ENCODE measurements around the gene G6PC1.
"Not testable (repeated sequence)": the region's sequence is repeated elsewhere in the genome, so short reads cannot be mapped to it uniquely, and the experiment has no call there.

The G6PC1 gene

DNA sequence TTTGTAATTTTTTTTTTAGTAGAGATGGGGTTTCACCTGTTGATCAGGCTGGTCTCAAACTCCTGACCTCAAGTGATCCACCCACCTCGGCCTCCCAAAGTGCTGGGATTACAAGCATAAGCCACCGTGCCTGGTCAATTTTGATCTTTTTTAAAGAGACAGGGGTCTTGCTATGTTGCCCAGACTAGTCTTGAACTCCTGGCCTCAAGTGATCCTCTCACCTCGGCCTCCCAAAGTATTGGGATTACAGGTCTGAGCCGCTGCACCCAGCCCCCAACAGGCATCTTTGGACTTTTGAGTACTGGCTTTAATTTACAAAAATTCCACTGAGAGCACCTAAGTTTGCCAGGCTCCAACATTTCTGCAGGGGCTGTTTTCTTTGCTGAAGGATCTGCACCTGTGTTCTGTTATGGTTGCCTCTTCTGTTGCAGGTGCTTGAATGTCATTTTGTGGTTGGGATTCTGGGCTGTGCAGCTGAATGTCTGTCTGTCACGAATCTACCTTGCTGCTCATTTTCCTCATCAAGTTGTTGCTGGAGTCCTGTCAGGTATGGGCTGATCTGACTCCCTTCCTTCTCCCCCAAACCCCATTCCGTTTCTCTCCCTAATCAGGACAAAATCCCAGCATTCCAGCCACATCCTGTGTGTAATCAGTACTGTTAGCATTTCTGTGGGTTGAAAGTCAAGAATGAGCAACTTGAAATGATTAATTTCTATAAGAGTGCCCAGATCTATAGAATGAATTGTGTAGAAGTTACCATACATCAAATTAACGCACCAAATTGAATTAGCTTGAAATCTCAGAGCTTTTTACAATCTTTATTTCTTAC, 8.5 kb downstream of the G6PC1 start:
- H3K4me3 Mint-ChIP-seq, result no peak overlapping the region
- H3K27me3 Mint-ChIP-seq, result no peaks in the 10 kb centered on the region
- H3K9me3 Mint-ChIP-seq (ENCODE audit: low read depth), result no peaks in the 10 kb centered on the region
- no peak overlapping the region for H3K27ac Mint-ChIP-seq
- no peaks in the 10 kb centered on the region for H3K4me1 Mint-ChIP-seq (ENCODE audit: low read depth)
- no peaks in the 10 kb centered on the region for H3K36me3 Mint-ChIP-seq

DNA sequence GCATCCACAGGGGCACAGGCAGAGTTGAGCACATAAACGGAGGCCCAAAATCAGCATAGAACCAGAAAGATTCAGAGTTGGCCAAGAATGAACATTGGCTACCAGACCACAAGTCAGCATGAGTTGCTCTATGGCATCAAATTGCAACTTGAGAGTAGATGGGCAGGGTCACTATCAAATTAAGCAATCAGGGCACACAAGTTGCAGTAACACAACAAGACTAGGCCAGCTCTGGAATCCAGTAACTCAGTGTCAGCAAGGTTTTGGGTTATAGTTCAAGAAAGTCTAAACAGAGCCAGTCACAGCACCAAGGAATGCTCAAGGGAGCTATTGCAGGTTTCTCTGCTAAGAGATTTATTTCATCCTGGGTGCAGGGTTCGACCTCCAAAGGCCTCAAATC, 12.9 kb downstream of the G6PC1 start:
- Mint-ChIP-seq H3K27ac (no peak overlapping the region), H3K9me3 (ENCODE audit: low read depth) (no peaks in the 10 kb centered on the region), H3K27me3 (no peaks in the 10 kb centered on the region), H3K4me3 (no peak overlapping the region), H3K36me3 (no peaks in the 10 kb centered on the region), H3K4me1 (ENCODE audit: low read depth) (no peaks in the 10 kb centered on the region)

DNA sequence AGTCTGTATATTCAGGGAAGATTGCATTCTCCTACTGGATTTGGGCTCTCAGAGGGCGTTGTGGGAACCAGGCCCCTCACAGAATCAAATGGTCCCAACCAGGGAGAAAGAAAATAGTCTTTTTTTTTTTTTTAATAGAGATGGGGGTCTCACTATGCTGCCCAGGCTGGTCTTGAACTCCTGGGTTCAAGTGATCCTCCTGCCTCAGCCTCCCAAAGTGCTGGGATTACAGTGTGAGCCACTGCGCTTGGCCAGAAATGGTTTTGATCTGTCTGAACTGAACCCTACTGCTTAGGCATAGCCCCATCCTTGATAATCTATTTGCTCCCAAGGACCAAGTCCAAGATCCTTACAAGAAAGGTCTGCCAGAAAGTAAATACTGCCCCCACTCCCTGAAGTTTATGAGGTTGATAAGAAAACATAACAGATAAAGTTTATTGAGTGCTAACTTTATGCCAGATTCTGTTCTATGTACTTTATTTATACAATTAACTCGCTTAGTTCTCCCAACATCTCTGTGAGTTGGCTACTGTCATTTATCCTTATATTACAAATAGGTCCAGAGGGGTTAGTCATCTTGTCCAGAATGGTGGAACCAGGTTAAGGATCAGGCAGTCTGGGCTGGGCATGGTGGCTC, 13.5 kb downstream of the G6PC1 start:
- no peaks in the 10 kb centered on the region for H3K4me1 Mint-ChIP-seq (ENCODE audit: low read depth)
- no peaks in the 10 kb centered on the region for H3K9me3 Mint-ChIP-seq (ENCODE audit: low read depth)
- no peaks in the 10 kb centered on the region for H3K27me3 Mint-ChIP-seq
- H3K4me3 Mint-ChIP-seq, result no peak overlapping the region
- no peaks in the 10 kb centered on the region for H3K36me3 Mint-ChIP-seq
- no peak overlapping the region for H3K27ac Mint-ChIP-seq

DNA sequence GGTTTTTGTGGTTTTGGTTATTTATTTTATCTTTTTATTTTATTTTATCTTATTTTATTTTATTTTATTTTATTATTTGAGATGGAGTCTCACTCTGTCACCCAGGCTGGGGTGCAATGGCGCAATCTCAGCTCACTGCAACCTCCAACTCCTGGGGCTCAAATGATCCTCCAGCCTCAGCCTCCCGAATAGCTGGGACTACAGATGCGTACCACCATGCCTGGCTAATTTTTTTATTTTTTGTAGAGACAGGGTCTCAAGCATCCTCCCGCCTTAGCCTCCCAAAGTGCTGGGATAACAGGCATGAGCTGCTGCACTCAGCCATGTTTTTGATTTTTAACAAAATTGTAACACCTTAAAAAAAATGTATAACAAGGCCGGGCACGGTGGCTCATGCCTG, 14.7 kb downstream of the G6PC1 start:
- H3K27ac Mint-ChIP-seq; H3K9me3 Mint-ChIP-seq (ENCODE audit: low read depth); H3K36me3 Mint-ChIP-seq; H3K27me3 Mint-ChIP-seq; H3K4me3 Mint-ChIP-seq; H3K4me1 Mint-ChIP-seq (ENCODE audit: low read depth): not testable (repeated sequence)

GRCh38 chr17:42916388-42917235, 16.0 kb downstream of the G6PC1 start:
- H3K4me1 Mint-ChIP-seq (ENCODE audit: low read depth); H3K27me3 Mint-ChIP-seq; H3K36me3 Mint-ChIP-seq; H3K4me3 Mint-ChIP-seq; H3K27ac Mint-ChIP-seq; H3K9me3 Mint-ChIP-seq (ENCODE audit: low read depth): not testable (repeated sequence)

GRCh38 chr17:42917236-42917603, 16.6 kb downstream of the G6PC1 start:
- H3K9me3 Mint-ChIP-seq (ENCODE audit: low read depth), result no peaks in the 10 kb centered on the region
- no peaks in the 10 kb centered on the region for H3K36me3 Mint-ChIP-seq
- H3K4me3 Mint-ChIP-seq, result no peak overlapping the region
- H3K27ac Mint-ChIP-seq, result no peak overlapping the region
- H3K4me1 Mint-ChIP-seq (ENCODE audit: low read depth), result no peaks in the 10 kb centered on the region
- H3K27me3 Mint-ChIP-seq, result peaks cover 3% of the 10 kb centered on the region

- Mint-ChIP-seq H3K27ac (no peak overlapping the region), H3K4me1 (ENCODE audit: low read depth) (no peaks in the 10 kb centered on the region), H3K27me3 (peaks cover 3% of the 10 kb centered on the region), H3K36me3 (no peaks in the 10 kb centered on the region), H3K9me3 (ENCODE audit: low read depth) (no peaks in the 10 kb centered on the region), H3K4me3 (no peak overlapping the region)
Measured at GRCh38 chr17:42918902-42919521, 18.4 kb downstream of the G6PC1 start.

GRCh38 chr17:42919522-42920077, 19.0 kb downstream of the G6PC1 start:
- not testable (repeated sequence) for H3K9me3 Mint-ChIP-seq (ENCODE audit: low read depth); H3K27ac Mint-ChIP-seq; H3K27me3 Mint-ChIP-seq; H3K4me1 Mint-ChIP-seq (ENCODE audit: low read depth); H3K36me3 Mint-ChIP-seq; H3K4me3 Mint-ChIP-seq

GRCh38 chr17:42920106-42920900, 19.7 kb downstream of the G6PC1 start:
- H3K27me3 Mint-ChIP-seq, result peaks cover 3% of the 10 kb centered on the region
- no peaks in the 10 kb centered on the region for H3K9me3 Mint-ChIP-seq (ENCODE audit: low read depth)
- no peak overlapping the region for H3K27ac Mint-ChIP-seq
- H3K36me3 Mint-ChIP-seq, result no peaks in the 10 kb centered on the region
- H3K4me3 Mint-ChIP-seq, result no peak overlapping the region
- H3K4me1 Mint-ChIP-seq (ENCODE audit: low read depth), result peaks cover 3% of the 10 kb centered on the region

DNA sequence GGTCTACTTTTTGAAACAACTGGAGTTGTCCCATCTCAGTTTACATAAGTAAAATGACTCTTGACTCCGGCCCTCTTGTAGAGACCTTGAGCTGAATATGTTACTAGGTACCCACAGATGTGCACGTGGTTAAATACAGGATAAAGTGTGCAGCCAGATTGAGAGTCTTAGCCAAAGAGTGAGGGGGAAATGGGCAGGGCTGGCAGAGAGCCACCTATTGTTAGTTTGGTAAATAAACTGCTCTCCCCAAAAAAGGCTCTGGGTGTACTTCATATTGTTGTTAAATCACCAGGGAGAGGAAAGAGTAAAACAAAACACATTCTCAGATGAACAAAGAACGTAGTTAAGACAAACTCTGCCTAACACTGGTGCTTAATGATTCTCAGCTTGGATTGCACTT, 20.3 kb downstream of the G6PC1 start:
- Mint-ChIP-seq H3K4me1 (ENCODE audit: low read depth) (peaks cover 3% of the 10 kb centered on the region), H3K27ac (no peak overlapping the region), H3K4me3 (no peak overlapping the region), H3K27me3 (peaks cover 3% of the 10 kb centered on the region), H3K36me3 (no peaks in the 10 kb centered on the region), H3K9me3 (ENCODE audit: low read depth) (no peaks in the 10 kb centered on the region)

GRCh38 chr17:42922294-42922693, 21.7 kb downstream of the G6PC1 start:
- Mint-ChIP-seq H3K27me3 (peaks cover 3% of the 10 kb centered on the region), H3K4me3 (no peak overlapping the region), H3K36me3 (no peaks in the 10 kb centered on the region), H3K27ac (no peak overlapping the region), H3K4me1 (ENCODE audit: low read depth) (peaks cover 3% of the 10 kb centered on the region), H3K9me3 (ENCODE audit: low read depth) (no peaks in the 10 kb centered on the region)

GRCh38 chr17:42923472-42923871, 22.9 kb downstream of the G6PC1 start:
- not testable (repeated sequence) for H3K4me1 Mint-ChIP-seq (ENCODE audit: low read depth); H3K4me3 Mint-ChIP-seq; H3K27me3 Mint-ChIP-seq; H3K27ac Mint-ChIP-seq; H3K9me3 Mint-ChIP-seq (ENCODE audit: low read depth); H3K36me3 Mint-ChIP-seq

- Mint-ChIP-seq H3K9me3 (ENCODE audit: low read depth) (no peaks in the 10 kb centered on the region), H3K4me1 (ENCODE audit: low read depth) (peaks cover 13% of the 10 kb centered on the region), H3K27ac (no peak overlapping the region), H3K4me3 (no peak overlapping the region), H3K27me3 (peaks cover 5% of the 10 kb centered on the region), H3K36me3 (no peaks in the 10 kb centered on the region)
Measured at GRCh38 chr17:42924891-42925290, 24.3 kb downstream of the G6PC1 start.

Data from activated naive CD8-positive, alpha-beta T cell (primary cell).